CD14-positive monocyte (primary cell): Measurements from ENCODE around the gene SNX13. TPM values are rescaled to one million over a fixed set of nuclear protein-coding genes. Genes with fewer than 3 reads are reported as not detected.

Source experiments
- DNase-seq, 3 donors: peaks; one replicate each; pipeline ENCODE4 v3.0.0-alpha.2; 2011 to 2022
- H2AFZ ChIP-seq: 2 replicates; pipeline ENCODE4 v1.6.0; 2012; ENCODE audit warnings: mild to moderate bottlenecking, low read depth, low read length, inconsistent platforms; ENCODE audit not compliant: insufficient read depth, poor library complexity, severe bottlenecking
- H3K27ac ChIP-seq, 2 donors: 1 replicate in 1 of 2; 2 replicates in 1 of 2; pipeline ENCODE4 v1.5.1; 2012 to 2013; ENCODE audit warnings: low read length in 2 of 2, control low read depth in 1 of 2, inconsistent platforms in 1 of 2, low read depth in 1 of 2, mild to moderate bottlenecking in 1 of 2
- H3K27me3 ChIP-seq, 2 donors: one replicate each; pipeline versions ENCODE4 v1.6.0 to v1.6.1; 2011 to 2013; ENCODE audit warnings: low read length in 2 of 2; ENCODE audit not compliant: control insufficient read depth in 2 of 2, insufficient read depth in 2 of 2
- H3K36me3 ChIP-seq, 2 donors: replicated peaks in 1 of 2; 1 replicate in 1 of 2; 2 replicates in 1 of 2; pipeline versions ENCODE4 v1.5.1 to v1.6.1; 2012 to 2013; ENCODE audit warnings: low read length in 2 of 2, control low read depth in 1 of 2, inconsistent platforms in 1 of 2, mild to moderate bottlenecking in 1 of 2; ENCODE audit not compliant: insufficient read depth in 2 of 2, control insufficient read depth in 1 of 2
- H3K4me1 ChIP-seq, 2 donors: 1 replicate in 1 of 2; 2 replicates in 1 of 2; pipeline versions ENCODE4 v1.5.1 to v1.6.1; 2012 to 2013; ENCODE audit warnings: low read length in 2 of 2, control low read depth in 1 of 2, inconsistent platforms in 1 of 2, mild to moderate bottlenecking in 1 of 2, moderate library complexity in 1 of 2; ENCODE audit not compliant: insufficient read depth in 2 of 2, control insufficient read depth in 1 of 2
- H3K4me2 ChIP-seq: replicated peaks from 2 replicates; pipeline ENCODE3; 2012; ENCODE audit warnings: low read length, moderate library complexity, mild to moderate bottlenecking; ENCODE audit not compliant: poor library complexity, severe bottlenecking; ENCODE audit errors: extremely low read depth
- H3K4me3 ChIP-seq, 3 experiments: fragments of 200-600 bp in 1 of 3; sonication (generic) in 1 of 3; replicated peaks in 1 of 3; 1 replicate in 2 of 3; 2 replicates in 1 of 3; pipeline ENCODE4 v1.5.1; 2011 to 2013; ENCODE audit warnings: low read length in 3 of 3, mild to moderate bottlenecking in 3 of 3, control low read depth in 2 of 3, low read depth in 2 of 3, inconsistent platforms in 1 of 3, moderate library complexity in 1 of 3
- H3K79me2 ChIP-seq: 2 replicates; pipeline ENCODE4 v1.6.0; 2012; ENCODE audit warnings: mild to moderate bottlenecking, control low read depth, inconsistent platforms, low read length, moderate library complexity; ENCODE audit not compliant: insufficient read depth
- H3K9ac ChIP-seq: 2 replicates; pipeline ENCODE4 v1.6.0; 2017; ENCODE audit warnings: low read length, mild to moderate bottlenecking; ENCODE audit not compliant: insufficient read depth, poor library complexity, severe bottlenecking
- H3K9me3 ChIP-seq, 2 donors: replicated peaks in 1 of 2; 1 replicate in 1 of 2; 2 replicates in 1 of 2; pipeline versions ENCODE4 v1.5.1 to v1.6.1; 2012 to 2013; ENCODE audit warnings: low read length in 2 of 2, control low read depth in 1 of 2; ENCODE audit not compliant: control insufficient read depth in 1 of 2, insufficient read depth in 1 of 2
- H4K20me1 ChIP-seq: 2 replicates; pipeline ENCODE4 v1.6.0; 2012; ENCODE audit warnings: mild to moderate bottlenecking, low read length, control low read depth, moderate library complexity; ENCODE audit not compliant: insufficient read depth
- H3K27ac Mint-ChIP-seq, 7 donors: one replicate each; pipeline ENCODE4 v1.8.0; 2020; ENCODE audit warnings: mild to moderate bottlenecking in 7 of 7, mixed read lengths in 7 of 7, moderate library complexity in 6 of 7, inconsistent platforms in 2 of 7
- H3K27me3 Mint-ChIP-seq, 3 donors: one replicate each; pipeline ENCODE4 v1.8.0; 2021 to 2022; ENCODE audit warnings: low read depth in 3 of 3, mild to moderate bottlenecking in 3 of 3, mixed read lengths in 3 of 3, moderate library complexity in 3 of 3, inconsistent platforms in 1 of 3
- H3K36me3 Mint-ChIP-seq, 2 donors: one replicate each; pipeline ENCODE4 v1.8.0; 2020; ENCODE audit warnings: mixed read lengths in 2 of 2, inconsistent platforms in 1 of 2, mild to moderate bottlenecking in 1 of 2
- H3K4me1 Mint-ChIP-seq: one replicate; pipeline ENCODE4 v1.8.0; 2020; ENCODE audit warnings: mild to moderate bottlenecking, mixed read lengths
- H3K4me3 Mint-ChIP-seq, 2 donors: one replicate each; pipeline ENCODE4 v1.8.0; 2020; ENCODE audit warnings: mild to moderate bottlenecking in 2 of 2, mixed read lengths in 2 of 2, moderate library complexity in 1 of 2
- H3K9me3 Mint-ChIP-seq, 7 donors: one replicate each; pipeline ENCODE4 v1.8.0; 2020 to 2022; ENCODE audit warnings: mixed read lengths in 7 of 7, mild to moderate bottlenecking in 6 of 7, moderate library complexity in 6 of 7, inconsistent platforms in 2 of 7
- WGBS: methylation state at CpG from one replicate; pipeline ENCODE4 v1.1.5; 2013; ENCODE audit warnings: missing lambda C conversion rate; ENCODE audit not compliant: insufficient coverage; 5-methylcytosine and 5-hydroxymethylcytosine counted together
- intact Hi-C, 2 donors: fragments of 100-400 bp; cut with micrococcal nuclease; formaldehyde crosslinking; loops; one replicate each; pipeline versions ENCODE4 v1.15.0 to v1.15.1; 2023
- polyA plus RNA-seq, 3 donors: library from polyadenylated mRNA; depleted of rRNA in 1 of 3; unstranded in 2 of 3; stranded (reverse) in 1 of 3; fragments of 300-500 nt in 2 of 3; fragments of >200 nt in 1 of 3; fragmentation: Illumina TruSeq in 2 of 3; gene quantifications; 1 replicate in 2 of 3; 2 replicates in 1 of 3; pipeline ENCODE4 v1.2.3, GENCODE V29; 2012 to 2021
- TF ChIP-seq, protein P1 (sequence below): fragments of 200-600 bp; IDR thresholded peaks from one replicate; pipeline ENCODE4 v1.8.0; 2022; ENCODE audit warnings: antibody characterized with exemption, mild to moderate bottlenecking

The SNX13 gene
- polyA plus RNA-seq, 3 donors: 12.1 to 31.3 (median 17.4) TPM

DNA sequence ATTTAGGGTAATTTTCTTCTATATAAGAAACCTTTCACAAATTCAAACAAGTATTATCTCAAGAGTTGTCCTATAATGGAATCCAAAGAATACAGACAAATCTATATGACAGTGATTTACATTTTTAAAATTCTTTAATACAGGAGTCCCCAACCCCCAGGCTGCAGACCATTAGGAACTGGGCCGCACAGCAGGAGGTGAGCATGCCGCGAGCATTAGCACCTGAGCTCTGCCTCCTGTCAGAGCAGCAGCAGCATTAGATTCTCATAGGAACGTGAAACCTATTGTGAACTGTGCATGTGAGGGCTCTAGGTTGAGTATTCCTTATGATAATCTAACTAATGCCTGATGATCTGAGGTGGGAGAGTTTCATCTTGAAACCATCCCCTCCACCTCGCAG lies 37.7 kb downstream of the SNX13 start:
- Histone ChIP-seq H3K9me3 (no peaks in the 10 kb centered on the region), H3K79me2 (peaks cover 48% of the 10 kb centered on the region), H4K20me1 (peaks cover 95% of the 10 kb centered on the region), H3K4me1 (no peaks in the 10 kb centered on the region), H3K27ac (no peak overlapping the region), H3K27me3 (no peaks in the 10 kb centered on the region), H3K36me3 (peaks cover 0 to 9% of the 10 kb centered on the region in 2 donors), H3K4me2 (no peak overlapping the region), H3K4me3 (no peak overlapping the region), H3K9ac (no peak overlapping the region), H2AFZ (no peak overlapping the region)
- TF ChIP-seq, protein P1, sequence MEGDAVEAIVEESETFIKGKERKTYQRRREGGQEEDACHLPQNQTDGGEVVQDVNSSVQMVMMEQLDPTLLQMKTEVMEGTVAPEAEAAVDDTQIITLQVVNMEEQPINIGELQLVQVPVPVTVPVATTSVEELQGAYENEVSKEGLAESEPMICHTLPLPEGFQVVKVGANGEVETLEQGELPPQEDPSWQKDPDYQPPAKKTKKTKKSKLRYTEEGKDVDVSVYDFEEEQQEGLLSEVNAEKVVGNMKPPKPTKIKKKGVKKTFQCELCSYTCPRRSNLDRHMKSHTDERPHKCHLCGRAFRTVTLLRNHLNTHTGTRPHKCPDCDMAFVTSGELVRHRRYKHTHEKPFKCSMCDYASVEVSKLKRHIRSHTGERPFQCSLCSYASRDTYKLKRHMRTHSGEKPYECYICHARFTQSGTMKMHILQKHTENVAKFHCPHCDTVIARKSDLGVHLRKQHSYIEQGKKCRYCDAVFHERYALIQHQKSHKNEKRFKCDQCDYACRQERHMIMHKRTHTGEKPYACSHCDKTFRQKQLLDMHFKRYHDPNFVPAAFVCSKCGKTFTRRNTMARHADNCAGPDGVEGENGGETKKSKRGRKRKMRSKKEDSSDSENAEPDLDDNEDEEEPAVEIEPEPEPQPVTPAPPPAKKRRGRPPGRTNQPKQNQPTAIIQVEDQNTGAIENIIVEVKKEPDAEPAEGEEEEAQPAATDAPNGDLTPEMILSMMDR: no peak
- H3K4me1 Mint-ChIP-seq: no peaks in the 10 kb centered on the region
- WGBS: 100% methylated on average over 3 of the region's 5 CpGs
- no peaks in the 10 kb centered on the region for H3K9me3 Mint-ChIP-seq
- intact Hi-C loops: no loop called here
- no peak overlapping the region for H3K4me3 Mint-ChIP-seq
- H3K27ac Mint-ChIP-seq: no peak overlapping the region
- no peaks in the 10 kb centered on the region for H3K27me3 Mint-ChIP-seq
- DNase-seq: no peak
- peaks cover 7 to 10% of the 10 kb centered on the region in 2 donors for H3K36me3 Mint-ChIP-seq

DNA sequence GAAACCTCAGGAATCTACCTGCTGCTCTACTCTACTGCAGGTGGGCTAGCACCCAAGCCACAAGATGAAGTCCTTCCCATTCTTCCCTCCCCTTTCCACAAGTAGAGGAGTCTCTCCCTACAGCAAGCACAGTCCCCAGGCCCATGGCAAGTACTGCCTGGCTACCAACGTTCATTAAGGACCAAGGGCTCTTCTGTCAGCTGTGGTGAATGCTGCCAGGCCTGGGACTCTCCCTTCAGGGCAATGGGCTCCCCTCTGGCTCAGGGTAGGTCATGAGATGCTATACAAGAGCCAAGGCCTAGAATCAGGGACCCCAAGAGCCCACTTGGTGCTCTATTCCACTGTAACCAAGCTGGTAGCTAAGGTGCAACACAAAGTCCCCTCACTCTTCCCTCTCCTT lies 39.8 kb downstream of the SNX13 start:
- H3K9me3 ChIP-seq: no peaks in the 10 kb centered on the region
- H3K4me2 ChIP-seq: no peak overlapping the region
- H3K27me3 ChIP-seq: no peaks in the 10 kb centered on the region
- 100% methylated on average over 1 of the region's 1 CpG for WGBS
- TF ChIP-seq, protein P1: no peak
- intact Hi-C loops: no loop called here
- no peak for DNase-seq
- H4K20me1 ChIP-seq: peaks cover 80% of the 10 kb centered on the region
- peaks cover 0 to 21% of the 10 kb centered on the region in 2 donors for H3K36me3 ChIP-seq
- no peak overlapping the region for H2AFZ ChIP-seq
- Mint-ChIP-seq H3K27ac (peak overlapping the region in 4 of 7 donors; percentile 21 to 66 (median 52)), H3K27me3 (no peaks in the 10 kb centered on the region), H3K36me3 (peaks cover 13% of the 10 kb centered on the region in 2 donors), H3K4me3 (no peak overlapping the region), H3K4me1 (no peaks in the 10 kb centered on the region), H3K9me3 (no peaks in the 10 kb centered on the region)
- H3K27ac ChIP-seq: no peak overlapping the region
- no peak overlapping the region for H3K9ac ChIP-seq
- peaks cover 33% of the 10 kb centered on the region for H3K79me2 ChIP-seq
- no peaks in the 10 kb centered on the region for H3K4me1 ChIP-seq
- no peak overlapping the region for H3K4me3 ChIP-seq
